HG03354 (cell line): ENCODE results near the gene SUCNR1.
A peak's percentile ranks its signal among the peaks of the same experiment; 100 is the strongest.

Source experiments
- ATAC-seq: cut with Tn5 transposase; IDR thresholded peaks from one replicate; pipeline ENCODE4 v1.9.1; 2021; ENCODE audit warnings: mild to moderate bottlenecking; ENCODE audit not compliant: unreplicated experiment, poor library complexity, severe bottlenecking

Gene SUCNR1

DNA sequence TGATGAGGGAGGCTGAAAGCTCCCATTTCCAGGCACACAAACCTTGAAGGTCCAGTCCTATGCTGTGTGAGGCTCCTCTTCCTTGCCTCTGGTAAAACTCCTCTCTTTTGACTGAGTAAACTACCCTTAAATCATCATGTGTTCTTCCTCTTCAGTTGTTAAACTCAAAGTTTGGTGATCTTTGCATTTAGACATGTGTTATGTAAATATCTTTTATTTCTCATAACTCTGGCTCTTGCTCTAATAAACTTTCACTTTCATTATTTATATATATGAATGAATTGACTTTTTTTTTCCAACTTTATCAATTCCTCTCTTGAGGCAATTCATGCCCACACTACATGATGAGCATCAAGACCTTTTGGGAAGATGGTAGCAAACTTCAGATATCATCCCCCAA, 26.6 kb downstream of the SUCNR1 start:
- no peak for ATAC-seq

DNA sequence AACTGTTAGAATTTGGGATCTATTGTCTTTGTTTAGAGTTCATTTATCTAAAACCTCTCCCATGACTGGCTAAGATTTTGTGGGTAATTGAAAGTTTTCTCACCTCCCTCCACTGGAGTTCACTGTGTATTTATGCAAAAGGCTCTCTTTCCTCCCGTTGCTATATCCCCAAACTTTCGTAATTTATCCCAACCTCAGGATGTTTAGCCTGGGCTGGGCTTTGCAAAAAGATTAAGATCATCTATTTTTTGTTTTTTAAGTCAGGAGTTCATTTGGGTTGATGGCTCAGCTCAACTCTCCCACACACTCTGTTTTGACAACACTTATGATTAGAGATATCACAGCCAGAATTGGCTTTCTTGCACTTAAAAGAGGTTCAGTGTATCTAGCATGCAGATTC, 27.0 kb downstream of the SUCNR1 start:
- no peak for ATAC-seq

DNA sequence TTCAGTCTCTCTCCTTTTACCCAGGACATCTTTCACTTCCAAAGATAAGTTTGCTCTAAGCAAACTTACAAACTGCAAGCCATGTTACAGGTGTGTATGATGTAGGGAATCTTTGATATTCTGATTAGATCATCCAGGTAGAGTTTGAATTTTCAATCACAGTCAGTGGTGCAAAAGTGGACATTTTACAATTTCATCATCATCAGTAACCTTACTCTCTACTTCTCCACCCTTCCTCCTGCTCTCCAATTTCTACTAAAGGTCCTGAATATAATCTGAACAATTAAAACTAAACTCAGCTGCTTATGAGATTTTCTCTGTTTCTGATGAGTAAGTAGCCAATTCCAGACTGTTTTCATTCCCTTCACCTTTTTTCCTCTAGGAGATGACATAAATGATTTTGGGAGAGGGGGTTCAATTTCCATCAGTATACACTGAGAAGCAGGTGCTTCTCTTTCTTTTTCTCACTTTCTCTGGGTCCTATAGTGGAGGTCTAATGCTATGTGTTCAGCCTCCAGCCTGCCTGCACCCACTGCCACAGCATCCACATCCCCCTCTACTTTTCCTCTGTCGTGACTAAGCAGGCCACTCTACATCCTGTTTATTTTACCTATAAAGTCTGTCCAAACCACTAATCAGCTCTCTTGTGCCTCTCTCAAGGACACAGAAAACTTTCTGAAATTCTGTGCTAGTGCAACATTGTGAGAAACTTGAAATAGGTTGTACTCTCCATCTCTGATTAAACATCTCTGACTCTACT, 27.6 kb downstream of the SUCNR1 start:
- no peak for ATAC-seq

DNA sequence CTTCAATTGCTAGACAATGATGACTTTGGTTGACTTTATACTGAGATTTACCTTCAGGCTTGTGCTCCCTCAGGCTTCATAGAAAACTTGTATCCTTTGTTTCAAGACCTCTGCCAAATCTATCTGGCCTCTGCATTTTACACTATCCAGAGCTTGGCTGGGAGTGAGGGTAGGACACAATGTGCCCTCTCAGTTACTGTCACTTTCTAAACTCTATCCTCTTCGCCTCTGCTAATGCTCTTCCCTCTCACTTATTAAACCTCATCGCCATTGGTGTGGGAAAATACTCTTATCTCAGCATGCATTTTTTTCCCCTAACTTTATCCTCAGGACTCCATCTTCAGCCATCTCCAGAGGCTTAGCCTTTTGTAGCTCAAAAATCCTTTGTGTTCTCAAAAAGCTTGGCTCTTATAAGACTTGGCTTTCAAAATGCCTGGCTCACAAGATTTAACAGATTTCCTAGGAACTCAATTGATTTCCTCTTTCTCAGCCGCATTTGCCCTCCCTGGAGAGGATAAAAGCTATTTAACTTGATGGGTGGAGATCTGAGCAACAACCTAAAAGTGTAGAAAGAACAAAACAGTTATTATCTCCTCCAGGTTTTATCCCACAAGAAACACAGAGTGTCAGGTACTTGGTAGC, 28.3 kb downstream of the SUCNR1 start:
- ATAC-seq = no peak

DNA sequence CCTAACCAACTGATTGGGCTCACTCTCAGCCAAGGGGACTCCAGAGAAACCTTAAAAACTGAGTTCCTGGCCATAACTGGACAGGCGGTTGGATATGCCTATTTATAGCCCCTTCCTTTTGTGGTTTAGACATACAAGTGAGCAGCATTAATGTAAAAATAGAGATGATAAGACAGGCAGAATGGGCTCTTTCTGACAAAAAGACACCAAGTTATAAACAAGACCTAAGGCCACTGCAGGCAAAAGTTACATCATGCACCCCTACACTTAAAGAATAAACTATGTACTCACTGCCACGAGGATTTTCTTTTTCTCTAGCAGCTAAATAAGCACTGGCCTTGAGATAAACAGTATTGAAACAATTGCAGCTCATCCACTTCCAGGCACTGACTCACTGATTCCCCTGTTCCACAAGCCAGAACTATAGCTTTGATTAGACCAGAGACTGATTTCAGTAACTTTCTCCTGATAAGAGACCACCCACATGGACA, 30.1 kb downstream of the SUCNR1 start:
- ATAC-seq = no peak

DNA sequence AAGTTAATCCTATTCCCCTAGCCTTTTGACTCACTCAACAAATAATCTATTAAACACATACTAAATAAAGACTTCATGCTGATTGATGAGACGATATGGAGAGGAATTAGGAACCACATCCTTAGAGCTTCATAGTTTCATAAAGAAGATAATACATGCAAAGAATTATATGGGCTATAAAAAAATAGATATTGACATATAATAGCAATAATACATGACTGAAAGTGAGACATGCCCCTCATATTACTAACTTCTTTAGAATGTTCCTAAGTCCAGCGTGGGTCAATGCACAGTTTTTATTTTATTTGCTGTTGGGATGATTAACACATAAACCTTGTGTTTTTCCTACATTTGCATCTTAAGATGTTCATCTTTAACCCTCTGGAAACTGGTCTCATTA, 32.2 kb downstream of the SUCNR1 start:
- ATAC-seq = no peak

DNA sequence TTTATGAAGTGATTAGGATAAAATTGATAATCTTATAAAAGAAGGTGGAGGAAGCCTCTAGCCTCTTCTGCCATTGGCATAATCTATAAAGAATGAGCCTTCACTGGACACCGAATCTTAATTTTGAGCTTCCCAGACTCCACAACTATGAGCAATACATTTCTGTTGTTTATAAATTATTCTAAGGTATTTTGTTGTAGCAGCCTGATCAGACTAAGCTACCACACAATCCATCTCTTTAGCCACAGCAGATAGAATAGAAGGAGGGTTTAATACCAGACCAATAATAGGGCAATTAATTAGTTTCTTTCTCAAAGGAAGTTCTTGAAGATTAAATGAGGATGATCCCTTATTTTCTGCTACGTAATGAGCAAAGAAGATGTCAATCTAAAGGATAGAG, 33.3 kb downstream of the SUCNR1 start:
- no peak for ATAC-seq

DNA sequence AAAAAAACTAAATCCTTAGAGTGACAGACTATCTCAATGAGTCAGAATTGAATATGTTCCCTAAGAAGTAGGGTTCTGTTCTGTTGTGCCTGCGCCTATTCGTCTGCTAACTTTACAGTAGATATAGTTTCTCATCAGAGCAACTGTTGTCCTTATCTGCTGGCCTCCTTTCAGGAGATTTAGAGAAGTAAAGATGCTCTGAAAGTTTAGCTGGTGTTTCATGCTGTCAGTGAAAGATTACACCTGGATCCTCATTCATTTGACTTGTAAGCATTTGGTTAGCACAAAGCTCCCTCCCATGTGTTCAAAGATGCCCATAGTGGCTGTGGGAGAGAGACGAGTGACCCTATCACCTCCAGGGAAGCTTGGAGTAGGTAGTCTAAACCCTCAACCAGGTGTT, 35.0 kb downstream of the SUCNR1 start:
- ATAC-seq = no peak

DNA sequence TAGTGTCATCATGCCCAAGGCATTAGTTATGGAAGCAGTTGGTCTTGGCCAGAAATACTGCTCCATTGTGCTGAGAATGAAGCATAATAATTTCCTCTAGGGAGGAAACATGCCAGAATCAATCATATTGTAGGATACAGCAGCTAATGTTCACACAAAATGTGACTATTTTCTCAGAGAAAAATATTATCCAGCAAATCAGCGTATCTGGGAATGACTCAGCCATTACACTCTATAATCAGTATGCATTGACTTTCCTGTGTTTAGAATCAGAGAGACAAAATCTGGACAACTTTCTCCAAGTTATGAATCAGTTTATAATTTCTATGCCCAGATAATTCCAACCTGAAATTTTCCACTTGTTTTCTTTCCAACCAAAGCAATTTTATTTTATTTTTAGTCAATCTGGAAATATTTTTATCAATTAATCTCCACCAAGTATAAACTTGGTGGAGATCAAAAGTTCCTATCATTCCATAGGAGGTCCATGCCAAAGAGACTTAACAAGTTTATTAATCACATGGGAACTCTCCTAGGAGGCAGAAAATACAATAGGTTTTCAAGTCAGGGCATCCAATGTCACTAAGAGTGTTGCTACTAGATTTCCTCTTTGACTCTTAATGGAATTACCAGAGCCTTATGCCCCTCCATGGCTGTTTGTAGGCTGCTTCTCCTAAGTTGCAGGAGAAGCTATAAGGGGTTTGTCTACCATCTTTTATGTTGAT, 36.4 kb downstream of the SUCNR1 start:
- no peak for ATAC-seq

DNA sequence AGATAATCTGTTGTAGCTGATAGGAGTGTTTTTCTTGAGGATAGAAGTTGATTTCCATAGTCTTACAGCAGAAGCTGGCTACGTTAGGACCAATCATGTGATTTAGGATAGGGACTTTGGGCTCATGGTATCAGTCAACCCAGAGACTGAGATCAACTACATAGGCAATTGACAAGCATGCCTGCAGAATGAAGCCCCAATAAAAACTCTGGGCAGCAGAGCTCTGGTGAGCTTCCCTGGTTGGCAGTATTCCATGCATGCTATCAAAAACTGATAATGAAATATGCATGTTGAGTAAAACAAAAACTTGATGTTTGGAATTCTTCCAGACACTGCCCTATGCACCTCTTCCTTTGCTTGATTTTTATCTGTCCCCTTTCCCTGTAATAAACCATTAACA, 38.0 kb downstream of the SUCNR1 start:
- ATAC-seq = no peak

DNA sequence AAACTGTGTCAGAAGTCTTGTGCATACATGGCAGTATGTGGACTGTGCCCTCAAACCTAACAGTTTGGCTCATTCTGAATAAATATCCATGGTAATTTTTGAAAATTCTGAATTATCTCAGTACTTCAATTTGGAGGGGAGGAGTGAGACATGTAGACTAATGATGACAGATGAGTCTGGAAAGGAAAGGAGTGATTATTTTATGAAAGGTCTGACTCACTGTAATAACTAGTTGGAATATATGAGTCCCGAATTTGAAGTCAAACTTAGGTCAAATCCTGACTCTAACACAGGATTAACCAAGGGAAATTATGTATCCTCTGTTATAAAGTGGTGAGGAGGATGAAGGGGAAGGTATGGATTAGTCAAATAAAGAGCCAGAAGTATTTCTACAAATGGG, 38.6 kb downstream of the SUCNR1 start:
- no peak for ATAC-seq

DNA sequence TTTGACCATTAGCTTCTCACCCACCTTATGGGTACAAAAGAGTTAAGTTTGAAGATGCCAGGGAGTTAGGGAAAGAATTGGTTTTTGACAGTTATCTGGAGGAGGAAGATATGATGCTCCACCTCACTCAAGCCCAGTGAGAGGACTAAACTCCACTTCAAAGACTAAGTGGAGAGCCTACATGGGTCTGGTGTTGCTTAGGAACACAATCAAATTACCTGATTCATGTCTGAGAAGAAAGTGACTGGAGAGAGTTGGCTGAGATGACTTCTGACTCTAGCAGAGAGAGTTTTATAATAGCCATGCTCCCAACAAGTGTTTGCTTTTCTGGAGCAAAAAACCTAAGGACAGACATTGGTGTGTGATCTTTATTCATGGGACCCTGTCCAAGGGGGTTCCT, 43.3 kb downstream of the SUCNR1 start:
- ATAC-seq = no peak

DNA sequence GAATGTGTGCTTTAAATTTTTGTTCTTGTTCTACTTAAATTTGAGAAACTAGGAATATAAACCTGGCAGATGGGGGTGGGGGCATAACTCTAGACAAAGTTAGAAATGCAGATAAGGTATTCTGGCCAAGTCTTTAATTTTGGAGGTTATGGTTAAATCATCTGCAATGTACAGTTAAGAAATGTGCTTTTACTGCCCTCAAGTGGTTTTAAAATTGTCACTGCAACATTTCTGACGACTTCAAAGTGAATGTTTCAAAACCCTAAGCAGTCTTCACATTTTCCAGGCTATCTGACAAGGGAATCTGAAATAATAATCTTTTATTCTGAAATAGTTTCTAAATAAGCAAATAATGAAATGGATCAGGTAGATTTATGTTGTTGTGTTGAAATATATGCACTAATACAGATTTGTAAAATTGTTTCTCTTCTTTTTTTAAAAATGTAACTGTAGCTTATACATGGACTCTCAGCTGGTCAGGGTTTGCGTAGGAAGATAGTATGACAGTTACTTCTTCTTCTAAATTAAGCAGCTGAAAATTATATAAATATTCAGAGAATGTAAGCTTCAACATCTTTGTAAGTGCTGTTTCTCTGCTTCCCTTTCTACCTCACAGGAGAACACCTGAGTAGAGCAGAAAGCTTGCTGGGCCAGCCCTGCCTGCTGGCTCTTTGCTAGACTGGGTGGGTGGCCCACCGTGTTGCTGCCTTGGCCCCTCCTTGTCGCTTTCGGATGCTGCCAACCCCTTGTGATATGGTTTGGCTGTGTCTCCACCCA, 45.0 kb downstream of the SUCNR1 start:
- peak; percentile 80 for ATAC-seq

DNA sequence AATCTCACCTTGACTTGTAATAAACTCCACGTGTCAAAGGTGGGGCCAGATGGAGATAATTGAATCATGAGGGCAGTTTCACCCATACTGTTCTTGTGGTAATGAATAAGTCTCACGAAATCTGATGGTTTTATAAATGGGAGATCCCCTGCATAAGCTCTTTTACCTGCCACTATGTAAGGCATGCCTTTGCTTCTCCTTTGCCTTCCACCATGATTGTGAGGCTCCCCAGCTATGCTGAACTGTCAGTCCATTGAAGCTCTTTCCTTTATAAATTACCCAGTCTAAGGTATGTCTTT, 45.5 kb downstream of the SUCNR1 start:
- no peak for ATAC-seq

DNA sequence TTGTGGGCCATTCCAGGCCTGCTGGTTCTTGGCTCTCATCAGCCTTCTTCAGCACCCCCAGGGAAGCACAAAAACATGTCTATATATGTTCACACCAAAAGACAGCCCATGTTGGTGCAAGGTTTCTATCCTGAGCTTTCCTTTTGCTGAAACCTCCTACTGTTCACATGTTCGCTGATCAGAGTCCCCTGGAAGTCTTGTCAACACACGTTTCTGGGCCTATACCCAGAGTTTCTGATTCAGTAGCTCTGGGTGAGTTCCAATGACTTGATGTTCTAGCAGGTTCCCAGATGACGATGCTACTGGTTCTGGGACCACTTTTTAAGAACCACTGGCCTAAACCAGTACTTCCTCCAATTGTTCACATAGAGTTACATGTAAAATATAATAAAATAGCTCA, 46.0 kb downstream of the SUCNR1 start:
- ATAC-seq = no peak

DNA sequence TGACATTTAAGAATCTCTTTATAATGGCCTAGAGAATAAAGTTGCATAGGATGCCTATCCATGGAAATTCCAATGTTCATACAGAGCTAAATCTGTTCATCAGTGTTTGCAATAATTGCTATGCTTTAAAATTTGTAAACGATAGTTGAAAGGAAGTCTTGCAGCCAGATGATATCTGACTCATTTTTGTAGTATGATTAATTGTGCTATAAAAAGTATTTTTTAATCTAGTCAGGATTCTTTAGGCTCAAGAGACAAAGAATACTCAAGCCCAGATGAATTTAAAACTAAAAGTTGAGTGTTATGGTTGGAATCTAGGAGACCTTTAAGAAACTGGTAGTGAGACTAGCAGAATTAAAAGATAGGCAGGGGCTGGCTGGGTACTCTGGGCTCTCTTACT, 50.5 kb downstream of the SUCNR1 start:
- ATAC-seq = no peak

DNA sequence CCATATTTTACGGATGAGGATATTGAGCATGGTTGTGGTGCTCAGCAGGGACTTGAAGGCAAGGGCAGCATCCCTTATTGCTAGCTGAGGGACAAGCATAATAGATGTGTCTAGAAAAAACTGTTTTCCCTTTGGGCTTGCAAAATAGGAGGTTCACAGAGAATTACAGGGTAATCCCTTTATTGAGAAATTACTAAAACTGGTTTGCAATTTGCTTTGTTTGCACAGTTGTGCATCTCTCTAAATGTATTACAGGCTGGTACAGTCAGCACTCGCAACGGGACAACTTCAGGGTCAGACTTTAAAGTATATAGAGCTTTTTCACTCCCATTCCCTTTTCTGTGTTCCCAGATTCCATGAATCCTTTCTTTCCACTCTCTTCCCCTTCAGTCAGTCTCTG, 51.3 kb downstream of the SUCNR1 start:
- ATAC-seq = no peak

DNA sequence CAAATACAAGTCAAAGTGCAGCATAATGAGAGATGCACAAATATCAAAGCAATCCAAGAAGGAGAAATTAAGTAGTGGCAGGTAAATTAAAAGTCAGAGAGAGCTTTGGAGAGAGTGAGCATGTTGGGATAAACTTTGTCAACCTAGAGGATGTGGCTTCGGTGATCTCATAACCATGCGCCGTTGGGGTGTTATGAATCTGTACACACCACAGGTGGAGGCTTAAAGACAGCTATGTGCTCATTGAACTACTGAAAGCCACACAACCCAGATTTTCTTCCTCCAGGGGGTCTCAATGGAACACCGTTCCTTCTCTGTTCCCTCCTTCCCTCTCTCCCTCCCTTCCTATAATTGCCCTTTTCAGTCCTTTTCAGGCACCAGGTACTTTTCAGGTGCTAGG, 52.0 kb downstream of the SUCNR1 start:
- ATAC-seq = no peak

DNA sequence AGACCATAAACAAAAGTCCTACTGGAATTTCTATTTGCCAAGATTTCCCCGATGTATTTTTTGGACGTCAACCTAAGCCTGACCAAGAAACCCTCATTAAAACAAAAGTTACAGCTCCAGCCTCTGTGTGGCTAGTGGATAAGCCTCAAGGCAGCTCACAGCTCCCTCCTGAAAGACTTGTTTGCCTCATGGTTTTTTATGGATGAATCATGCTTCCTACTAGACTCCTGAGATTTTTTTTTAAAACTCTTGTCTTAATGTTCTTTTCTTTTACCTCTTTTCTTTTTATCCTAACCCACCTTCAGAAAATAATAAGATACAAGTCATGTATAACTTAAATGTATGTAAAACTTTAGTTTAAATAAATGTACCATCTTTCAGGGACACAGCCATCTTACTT, 52.4 kb downstream of the SUCNR1 start:
- no peak for ATAC-seq

DNA sequence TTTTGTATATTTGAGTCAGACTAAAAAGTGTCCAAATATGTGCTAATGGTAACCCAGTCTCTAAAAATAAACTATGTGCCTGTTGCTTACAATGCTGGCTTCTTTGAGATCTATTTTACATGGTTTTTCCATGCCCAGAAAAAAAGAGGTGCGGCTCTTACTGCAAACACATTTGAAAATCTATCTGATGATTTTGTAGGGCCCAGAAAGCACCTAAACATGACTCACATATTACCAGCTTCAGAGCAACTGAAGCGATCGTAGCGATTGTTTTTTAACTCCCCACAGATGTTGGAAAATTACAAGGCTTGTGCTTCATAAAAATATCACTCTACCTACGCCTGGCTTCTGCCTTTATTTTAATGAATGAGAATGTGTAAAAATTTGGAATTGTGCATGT, 53.5 kb downstream of the SUCNR1 start:
- ATAC-seq = no peak
